ENCODE data around the gene DAAM1.

DAAM1 gene

GRCh38 chr14:59275668-59276067 is 87.2 kb downstream of the DAAM1 start:
- Mint-ChIP-seq H3K4me1 (peaks cover 40% of the 10 kb centered on the region), H3K36me3 (ENCODE audit: low read depth) (peaks cover 9% of the 10 kb centered on the region), H3K27me3 (ENCODE audit: low read depth) (no peaks in the 10 kb centered on the region), H3K9me3 (no peaks in the 10 kb centered on the region), H3K27ac (peak overlapping the region; percentile 22 to 67 (median 45)), H3K4me3 (no peak overlapping the region)
- no peak for TF ChIP-seq CTCF (IDR thresholded peaks at IDR 0.05; ENCODE audit: unreplicated experiment in 3 of 3)

- no peak for TF ChIP-seq CTCF (IDR thresholded peaks at IDR 0.05; ENCODE audit: unreplicated experiment in 3 of 3)
- no peaks in the 10 kb centered on the region for H3K27me3 Mint-ChIP-seq (ENCODE audit: low read depth)
- H3K4me3 Mint-ChIP-seq = no peak overlapping the region
- H3K27ac Mint-ChIP-seq = peak overlapping the region in 1 of 3 experiments; percentile 45
- H3K4me1 Mint-ChIP-seq = peaks cover 40% of the 10 kb centered on the region
- H3K36me3 Mint-ChIP-seq (ENCODE audit: low read depth) = peaks cover 15% of the 10 kb centered on the region
- no peaks in the 10 kb centered on the region for H3K9me3 Mint-ChIP-seq
Observed at GRCh38 chr14:59276235-59276634, 87.8 kb downstream of the DAAM1 start.

- Mint-ChIP-seq H3K4me3 (no peak overlapping the region), H3K4me1 (peaks cover 40% of the 10 kb centered on the region), H3K9me3 (no peaks in the 10 kb centered on the region)
Observed at GRCh38 chr14:59277659-59278058, 89.2 kb downstream of the DAAM1 start.

GRCh38 chr14:59278111-59278510 is 89.6 kb downstream of the DAAM1 start:
- H3K27me3 Mint-ChIP-seq (ENCODE audit: low read depth) = no peaks in the 10 kb centered on the region
- peak overlapping the region in 2 of 3 experiments; percentile 29 to 74 for H3K27ac Mint-ChIP-seq
- H3K4me3 Mint-ChIP-seq = no peak overlapping the region
- H3K36me3 Mint-ChIP-seq (ENCODE audit: low read depth) = peaks cover 28% of the 10 kb centered on the region
- peaks cover 40% of the 10 kb centered on the region for H3K4me1 Mint-ChIP-seq
- no peak for TF ChIP-seq CTCF (IDR thresholded peaks at IDR 0.05; ENCODE audit: unreplicated experiment in 3 of 3)
- H3K9me3 Mint-ChIP-seq = no peaks in the 10 kb centered on the region

More at GRCh38 chr14:59277659-59278058, 89.2 kb downstream of the DAAM1 start:
- H3K27ac Mint-ChIP-seq = peak overlapping the region in 1 of 3 experiments; percentile 74
- TF ChIP-seq CTCF (IDR thresholded peaks at IDR 0.05; ENCODE audit: unreplicated experiment in 3 of 3) = no peak
- H3K36me3 Mint-ChIP-seq (ENCODE audit: low read depth) = peaks cover 24% of the 10 kb centered on the region
- H3K27me3 Mint-ChIP-seq (ENCODE audit: low read depth) = no peaks in the 10 kb centered on the region

- TF ChIP-seq CTCF (IDR thresholded peaks at IDR 0.05; ENCODE audit: unreplicated experiment in 3 of 3) = no peak
- Mint-ChIP-seq H3K36me3 (ENCODE audit: low read depth) (peaks cover 54% of the 10 kb centered on the region), H3K4me1 (peaks cover 24% of the 10 kb centered on the region), H3K9me3 (peaks cover 24% of the 10 kb centered on the region), H3K27ac (no peak overlapping the region), H3K4me3 (no peak overlapping the region), H3K27me3 (ENCODE audit: low read depth) (no peaks in the 10 kb centered on the region)
Observed at GRCh38 chr14:59280961-59281360, 92.5 kb downstream of the DAAM1 start.

- no peak overlapping the region for H3K4me3 Mint-ChIP-seq
- H3K36me3 Mint-ChIP-seq (ENCODE audit: low read depth) = peaks cover 56% of the 10 kb centered on the region
- no peaks in the 10 kb centered on the region for H3K27me3 Mint-ChIP-seq (ENCODE audit: low read depth)
- peaks cover 24% of the 10 kb centered on the region for H3K9me3 Mint-ChIP-seq
- no peak for TF ChIP-seq CTCF (IDR thresholded peaks at IDR 0.05; ENCODE audit: unreplicated experiment in 3 of 3)
- peaks cover 19% of the 10 kb centered on the region for H3K4me1 Mint-ChIP-seq
- H3K27ac Mint-ChIP-seq = no peak overlapping the region
Observed at GRCh38 chr14:59281609-59282377, 93.3 kb downstream of the DAAM1 start.

All from nephron (organoid).